Vagina (tissue), 2 donors: Measurements from ENCODE around the gene ALOXE3.

Experiments used
- POLR2A ChIP-seq, 2 donors: fragments of 450-650 bp; IDR thresholded peaks; one replicate each; pipeline ENCODE4 v1.6.1; 2017; ENCODE audit warnings: antibody characterized with exemption in 2 of 2, mild to moderate bottlenecking in 2 of 2, moderate library complexity in 2 of 2
- POLR2AphosphoS5 ChIP-seq, 2 donors: sonication (generic); formaldehyde crosslinking; IDR thresholded peaks; one replicate each; pipeline ENCODE4 v1.9.0; 2017; ENCODE audit warnings: antibody characterized with exemption in 2 of 2, mild to moderate bottlenecking in 2 of 2, low read depth in 1 of 2; ENCODE audit not compliant: insufficient read depth in 1 of 2
- TF ChIP-seq, protein P1 (sequence below), 3 experiments: fragments of 450-650 bp in 2 of 3; fragments of 200-600 bp in 1 of 3; sonication (generic) in 1 of 3; IDR thresholded peaks; one replicate each; pipeline ENCODE4 v1.5.1; 2017 to 2019; ENCODE audit warnings: antibody characterized with exemption in 3 of 3, mild to moderate bottlenecking in 2 of 3, moderate library complexity in 2 of 3

DNA sequence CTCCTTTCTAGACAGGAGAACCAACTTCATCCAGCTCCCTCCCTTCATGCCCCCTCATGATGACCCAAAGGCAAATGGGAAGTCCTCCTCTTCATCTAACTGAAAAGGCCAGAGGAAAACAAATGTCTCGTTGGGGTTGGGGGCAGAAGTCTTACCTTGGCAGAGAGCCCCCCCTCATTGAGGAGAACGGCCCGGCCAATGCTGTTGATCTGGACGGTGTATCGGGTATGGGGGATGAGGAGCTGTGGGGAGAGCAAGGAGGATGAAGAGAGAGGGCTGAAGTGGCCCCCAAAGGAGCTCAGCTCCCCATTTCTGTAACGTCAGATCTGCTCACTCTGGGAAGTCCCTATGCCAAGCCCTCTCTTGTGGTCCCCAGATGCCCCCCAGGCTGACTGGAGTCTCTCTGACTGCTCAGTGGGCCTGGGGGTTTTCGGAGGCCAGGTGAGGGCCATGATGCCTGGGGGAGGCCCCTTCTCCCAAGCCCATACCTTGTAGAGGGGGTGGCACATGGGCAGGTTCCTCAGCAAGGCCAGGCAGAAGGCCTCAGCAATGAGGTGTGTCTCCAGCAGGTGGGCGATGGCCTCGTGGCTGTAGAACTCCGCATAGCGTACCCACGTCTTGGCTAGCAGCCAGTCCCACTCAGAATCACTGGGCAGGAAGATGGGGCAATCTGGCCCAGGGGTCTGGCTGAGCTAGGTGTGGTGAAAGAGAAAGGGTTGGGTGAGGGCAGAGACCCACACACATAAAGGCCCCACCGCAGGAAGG is 41.6 kb downstream of the ALOXE3 start:
- TF ChIP-seq POLR2A (IDR thresholded peaks at IDR 0.05), result no peak
- TF ChIP-seq, protein P1, sequence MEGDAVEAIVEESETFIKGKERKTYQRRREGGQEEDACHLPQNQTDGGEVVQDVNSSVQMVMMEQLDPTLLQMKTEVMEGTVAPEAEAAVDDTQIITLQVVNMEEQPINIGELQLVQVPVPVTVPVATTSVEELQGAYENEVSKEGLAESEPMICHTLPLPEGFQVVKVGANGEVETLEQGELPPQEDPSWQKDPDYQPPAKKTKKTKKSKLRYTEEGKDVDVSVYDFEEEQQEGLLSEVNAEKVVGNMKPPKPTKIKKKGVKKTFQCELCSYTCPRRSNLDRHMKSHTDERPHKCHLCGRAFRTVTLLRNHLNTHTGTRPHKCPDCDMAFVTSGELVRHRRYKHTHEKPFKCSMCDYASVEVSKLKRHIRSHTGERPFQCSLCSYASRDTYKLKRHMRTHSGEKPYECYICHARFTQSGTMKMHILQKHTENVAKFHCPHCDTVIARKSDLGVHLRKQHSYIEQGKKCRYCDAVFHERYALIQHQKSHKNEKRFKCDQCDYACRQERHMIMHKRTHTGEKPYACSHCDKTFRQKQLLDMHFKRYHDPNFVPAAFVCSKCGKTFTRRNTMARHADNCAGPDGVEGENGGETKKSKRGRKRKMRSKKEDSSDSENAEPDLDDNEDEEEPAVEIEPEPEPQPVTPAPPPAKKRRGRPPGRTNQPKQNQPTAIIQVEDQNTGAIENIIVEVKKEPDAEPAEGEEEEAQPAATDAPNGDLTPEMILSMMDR (IDR thresholded peaks at IDR 0.05), result no peak
- no peak for TF ChIP-seq POLR2AphosphoS5 (IDR thresholded peaks at IDR 0.05; ENCODE audit: insufficient read depth in 1 of 2, low read depth in 1 of 2)
